Measurements from ENCODE around the gene KBTBD2.

GRCh38 chr7:32928785-32929298 lies 37.3 kb upstream of the KBTBD2 start:
- no peak for TF ChIP-seq POLR2A (IDR thresholded peaks at IDR 0.05; ENCODE audit: low read length)
- TF ChIP-seq GATA1 (IDR thresholded peaks at IDR 0.05; ENCODE audit: low read depth, low read length), result no peak

Measured in erythroblast (primary cell).